GM19023 (cell line): ENCODE measurements around the gene RHOT1.
"Not testable (repeated sequence)": the region's sequence is repeated elsewhere in the genome, so short reads cannot be mapped to it uniquely, and the experiment has no call there.

Source experiments
- ATAC-seq: cut with Tn5 transposase; IDR thresholded peaks from one replicate; pipeline ENCODE4 v1.9.1; 2021; ENCODE audit warnings: mild to moderate bottlenecking, moderate library complexity; ENCODE audit not compliant: unreplicated experiment

Gene RHOT1

GRCh38 chr17:32158870-32159585 lies 16.7 kb downstream of the RHOT1 start:
- no peak for ATAC-seq

DNA sequence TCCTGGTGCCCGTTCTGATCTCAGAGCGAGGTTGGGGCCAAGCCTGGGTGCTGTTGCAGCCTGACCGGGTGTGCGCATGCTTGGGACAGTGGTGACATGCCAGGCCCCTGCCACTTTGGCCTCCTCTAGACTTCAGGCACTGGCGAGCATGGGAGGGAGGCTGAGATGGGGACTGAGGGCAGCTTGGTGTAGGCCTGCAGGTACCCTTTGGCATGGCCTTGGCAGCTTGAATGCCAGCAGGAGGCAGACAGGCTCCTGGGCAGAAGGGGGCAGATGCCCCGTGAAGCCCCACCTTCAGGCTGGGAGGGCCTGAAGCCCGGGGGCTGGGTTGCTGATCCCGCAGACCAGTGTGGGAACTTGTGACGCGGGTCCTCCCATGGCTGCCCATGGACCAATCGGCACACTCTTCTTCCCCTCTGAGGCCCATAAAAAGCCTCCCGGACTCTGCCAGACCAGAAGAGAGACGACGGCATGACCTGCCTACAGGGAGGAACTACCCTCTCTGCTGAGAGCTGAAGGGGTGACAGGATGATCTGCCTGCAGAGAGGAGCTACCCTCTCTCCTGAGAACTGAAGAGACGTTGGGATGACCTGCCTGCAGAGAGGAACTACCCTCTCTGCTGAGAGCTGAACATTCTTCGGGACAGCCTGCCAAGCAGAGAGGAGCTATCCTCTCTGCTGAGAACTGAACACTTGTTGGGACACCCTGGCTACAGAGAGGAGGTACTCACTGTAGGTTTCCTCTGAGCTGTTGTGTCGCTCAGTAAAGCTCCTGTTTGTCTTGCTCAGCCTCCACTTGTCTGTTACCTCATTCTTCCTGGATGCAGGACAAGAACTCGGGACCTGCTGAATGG lies 17.5 kb downstream of the RHOT1 start:
- ATAC-seq: no peak

GRCh38 chr17:32160526-32160925 lies 18.2 kb downstream of the RHOT1 start:
- ATAC-seq: no peak

DNA sequence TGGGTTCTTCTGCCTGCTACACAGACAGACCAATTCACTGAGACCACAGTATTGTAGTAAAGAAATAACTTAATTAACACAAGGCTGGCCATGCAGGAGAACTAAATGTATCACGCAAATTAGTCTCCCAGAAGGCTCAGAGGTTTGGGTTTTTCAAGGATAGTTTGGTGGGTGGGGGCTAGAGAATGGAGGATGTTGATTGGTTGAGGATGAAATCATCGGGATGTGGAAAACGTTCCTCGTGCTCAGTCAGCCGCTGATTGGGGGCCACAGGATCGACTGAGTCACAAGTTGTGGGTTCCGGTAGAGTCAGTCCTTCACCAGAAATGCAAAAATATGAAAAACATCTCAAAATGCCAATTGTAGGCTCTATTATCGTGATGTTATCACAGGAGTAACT lies 18.7 kb downstream of the RHOT1 start:
- ATAC-seq: no peak

- no peak for ATAC-seq
Observed at GRCh38 chr17:32161506-32162365, 19.4 kb downstream of the RHOT1 start.

DNA sequence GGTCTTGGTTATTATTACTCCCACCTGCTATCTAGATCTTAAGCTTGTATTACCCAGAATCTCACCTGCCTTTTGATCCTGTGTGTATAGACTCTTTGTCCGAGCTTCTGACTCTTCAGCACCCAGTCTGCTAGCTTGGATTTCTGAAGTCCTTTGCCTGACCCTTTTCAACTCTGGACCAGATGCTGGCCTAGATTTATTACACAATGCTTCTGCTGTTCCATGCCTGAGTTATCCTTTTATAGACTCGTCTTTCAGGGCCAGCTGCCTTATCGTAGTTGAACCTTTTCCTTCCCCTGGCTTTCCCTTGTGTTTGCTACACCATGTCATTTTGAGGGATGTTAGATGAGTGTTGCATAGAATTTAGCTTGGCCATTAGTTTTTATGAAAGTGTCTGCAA lies 32.6 kb downstream of the RHOT1 start:
- no peak for ATAC-seq

- not testable (repeated sequence) for ATAC-seq
Observed at GRCh38 chr17:32178679-32179078, 36.4 kb downstream of the RHOT1 start.

DNA sequence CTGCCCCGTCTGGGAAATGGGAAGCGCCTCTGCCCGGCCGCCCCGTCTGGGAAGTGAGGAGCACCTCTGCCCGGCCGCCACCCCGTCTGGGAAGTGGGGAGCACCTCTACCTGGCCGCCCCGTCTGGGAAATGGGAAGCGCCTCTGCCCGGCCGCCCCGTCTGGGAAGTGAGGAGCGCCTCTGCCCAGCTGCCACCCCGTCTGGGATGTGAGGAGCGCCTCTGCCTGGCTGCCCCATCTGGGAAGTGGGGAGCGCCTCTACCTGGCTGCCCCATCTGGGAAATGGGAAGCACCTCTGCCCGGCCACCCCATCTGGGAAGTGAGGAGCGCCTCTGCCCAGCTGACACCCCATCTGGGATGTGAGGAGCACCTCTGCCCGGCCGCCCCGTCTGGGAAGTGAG lies 36.8 kb downstream of the RHOT1 start:
- not testable (repeated sequence) for ATAC-seq

- ATAC-seq: not testable (repeated sequence)
Observed at GRCh38 chr17:32179526-32179925, 37.2 kb downstream of the RHOT1 start.

- not testable (repeated sequence) for ATAC-seq
Observed at GRCh38 chr17:32180262-32180661, 38.0 kb downstream of the RHOT1 start.

DNA sequence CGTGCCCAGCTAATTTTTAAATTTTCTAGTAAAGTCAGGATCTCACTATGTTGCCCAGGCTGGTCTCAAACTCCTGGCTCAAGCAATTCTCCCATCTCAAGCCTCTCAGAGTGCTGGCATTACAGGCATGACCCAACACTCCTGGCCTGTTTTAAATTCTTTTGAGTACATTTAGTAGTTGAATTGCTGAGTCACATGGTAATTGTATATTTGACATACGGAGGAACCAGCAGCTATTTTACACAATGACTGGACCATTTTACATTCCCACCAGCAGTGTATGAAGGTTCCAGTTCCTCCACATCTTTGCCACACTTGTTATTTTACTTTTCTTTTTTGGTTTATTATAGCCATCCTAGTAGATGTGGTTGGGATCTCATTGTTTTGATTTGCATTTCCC lies 43.6 kb downstream of the RHOT1 start:
- ATAC-seq: no peak

DNA sequence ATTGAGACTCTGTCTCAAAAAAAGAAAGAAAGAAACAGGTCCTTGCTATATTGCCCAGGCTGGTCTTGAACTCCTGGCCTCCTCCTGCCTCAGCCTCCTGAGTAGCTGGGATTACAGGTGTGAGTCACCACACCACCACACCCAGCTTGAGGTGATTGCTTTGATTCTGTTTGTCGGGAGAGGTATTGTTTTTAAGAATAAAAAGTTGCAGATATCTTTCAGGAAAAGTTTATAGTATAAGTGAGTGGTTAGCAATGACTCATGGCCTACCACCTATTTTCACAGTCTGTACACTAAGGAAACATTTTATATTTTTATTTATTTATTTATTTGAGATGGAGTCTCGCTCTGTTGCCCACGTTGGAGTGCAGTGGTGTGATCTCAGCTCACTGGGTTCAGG lies 45.0 kb downstream of the RHOT1 start:
- no peak for ATAC-seq

GRCh38 chr17:32189343-32189742 lies 47.0 kb downstream of the RHOT1 start:
- ATAC-seq: no peak

DNA sequence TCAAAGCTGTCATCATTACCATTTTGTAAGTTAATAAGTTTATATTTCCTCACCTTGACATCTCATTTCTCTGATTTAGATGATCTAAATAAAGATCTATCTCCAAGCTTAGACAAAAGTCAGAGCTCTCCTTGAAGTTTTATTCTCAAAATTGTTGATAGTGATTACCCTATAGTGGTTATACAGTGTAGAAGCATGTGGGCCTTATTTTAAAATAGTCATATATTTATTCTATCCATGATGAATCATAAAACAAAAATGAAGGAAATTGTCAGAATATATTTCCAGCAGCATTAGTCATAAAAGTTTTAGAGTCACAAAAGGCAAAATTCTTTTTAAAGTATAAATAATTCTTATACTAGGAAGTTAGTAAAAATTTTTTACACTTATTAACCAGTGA lies 49.0 kb downstream of the RHOT1 start:
- ATAC-seq: no peak

DNA sequence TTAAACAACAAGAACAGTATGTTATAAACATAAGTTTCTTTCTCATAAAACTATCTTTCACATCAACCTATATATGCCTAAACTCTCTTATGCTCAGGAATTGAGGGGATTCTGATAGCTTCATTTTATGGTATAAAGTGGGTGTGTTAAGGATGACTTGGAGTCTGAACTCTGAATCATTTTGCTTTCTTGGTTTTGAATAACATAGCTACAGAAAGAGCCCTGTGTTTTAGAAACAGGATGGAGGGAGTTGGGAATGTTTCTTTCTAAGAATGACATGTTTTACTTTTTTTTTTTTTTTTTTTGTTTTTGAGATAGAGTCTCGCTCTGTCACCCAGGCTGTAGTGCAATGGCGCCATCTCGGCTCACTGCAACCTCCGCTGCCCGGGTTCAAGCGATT lies 50.1 kb downstream of the RHOT1 start:
- ATAC-seq: no peak

DNA sequence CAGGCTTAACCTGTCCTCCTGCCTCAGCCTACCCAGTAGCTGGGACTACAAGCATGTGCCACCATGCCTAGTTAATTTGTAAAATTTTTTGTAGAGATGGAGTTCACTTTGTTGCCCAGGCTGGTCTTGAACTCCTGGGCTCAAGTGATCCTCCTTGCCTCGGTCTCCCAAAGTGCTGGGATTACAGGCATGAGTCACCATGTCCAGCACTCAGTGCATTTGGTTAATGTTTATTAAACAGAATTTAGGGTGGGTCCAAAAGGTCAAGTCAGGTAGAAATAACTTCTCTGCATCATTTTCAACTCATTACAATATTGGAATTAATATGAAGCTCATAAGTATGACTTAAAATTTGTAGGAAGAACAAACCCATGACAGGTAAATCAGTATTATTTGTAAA lies 55.7 kb downstream of the RHOT1 start:
- ATAC-seq: no peak

DNA sequence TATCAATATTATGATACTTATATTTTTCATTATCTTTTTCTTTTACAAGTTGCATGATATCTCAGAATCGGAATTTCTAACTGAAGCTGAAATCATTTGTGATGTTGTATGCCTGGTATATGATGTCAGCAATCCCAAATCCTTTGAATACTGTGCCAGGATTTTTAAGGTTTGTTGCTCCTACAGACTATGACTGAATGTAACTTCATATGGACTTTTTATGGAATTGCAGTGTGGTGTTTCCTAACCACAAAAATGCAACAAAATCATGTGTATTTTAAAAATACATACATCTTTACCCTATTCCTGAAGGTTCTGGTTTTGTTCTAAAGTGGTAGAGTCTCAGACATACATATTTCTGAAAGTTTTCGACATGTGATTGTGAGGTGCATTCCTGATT lies 64.6 kb downstream of the RHOT1 start:
- no peak for ATAC-seq

GRCh38 chr17:32208436-32208835 lies 66.1 kb downstream of the RHOT1 start:
- ATAC-seq: no peak

DNA sequence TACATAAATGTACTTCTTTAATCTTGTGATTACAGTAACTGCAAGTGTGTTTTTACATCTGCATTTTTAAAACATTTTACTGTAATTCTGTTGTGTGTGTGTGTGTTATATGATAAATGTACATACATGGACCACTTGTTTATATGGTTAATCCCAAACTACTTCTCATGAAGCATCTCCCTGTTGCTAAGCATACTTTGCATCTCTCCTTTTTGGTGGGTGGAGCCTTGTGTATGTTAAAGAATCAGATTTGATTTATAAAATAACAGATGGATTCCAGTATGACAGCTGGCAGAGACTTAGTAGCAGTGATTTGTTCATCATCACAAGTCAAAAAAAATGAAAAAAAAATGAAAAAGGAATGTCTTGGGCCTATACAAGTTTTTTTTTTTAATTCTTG lies 67.3 kb downstream of the RHOT1 start:
- ATAC-seq: no peak

GRCh38 chr17:32211671-32212070 lies 69.4 kb downstream of the RHOT1 start:
- ATAC-seq: no peak

DNA sequence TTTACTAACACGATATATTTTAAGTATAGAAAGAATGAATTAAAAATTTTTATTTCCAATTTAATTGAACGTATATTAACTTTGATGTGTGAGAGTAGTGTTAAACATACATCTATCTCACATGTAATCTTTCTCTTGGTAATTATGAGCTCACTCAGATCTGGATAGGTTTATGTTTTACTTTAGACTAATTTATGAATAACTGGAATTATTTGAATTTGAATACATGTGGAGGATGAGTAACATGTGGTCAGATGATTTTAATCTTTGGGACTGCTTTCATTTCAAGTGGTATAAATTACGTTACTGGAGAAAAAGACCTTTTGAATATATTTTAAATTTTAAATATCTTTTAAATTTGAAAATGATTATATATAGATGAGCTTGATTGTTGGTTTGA lies 73.4 kb downstream of the RHOT1 start:
- ATAC-seq: no peak
